SU-DHL-6 (cell line): ENCODE data around the gene PLEKHD1.

Experiments
- H2AFZ ChIP-seq: fragments of 200-600 bp; sonication (generic); 2 replicates; pipeline ENCODE4 v1.6.1; 2014; ENCODE audit warnings: low read depth, mild to moderate bottlenecking, moderate library complexity, mixed read lengths, antibody characterized with exemption, low read length; ENCODE audit not compliant: severe bottlenecking
- H3F3A ChIP-seq: fragments of 200-600 bp; shearing (Covaris generic); 2 replicates; pipeline ENCODE4 v1.6.0; 2016; ENCODE audit warnings: antibody characterized with exemption, mild to moderate bottlenecking; ENCODE audit not compliant: insufficient read depth
- H3K27ac ChIP-seq: fragments of 200-600 bp; sonication (generic); 2 replicates; pipeline ENCODE4 v1.5.1; 2016; ENCODE audit warnings: low read depth, mild to moderate bottlenecking, low read length, moderate library complexity, mixed read lengths
- H3K27me3 ChIP-seq: fragments of 200-600 bp; sonication (generic), shearing (Covaris generic); 2 replicates; pipeline ENCODE4 v1.6.0; 2014; ENCODE audit warnings: mild to moderate bottlenecking, low read length
- H3K36me3 ChIP-seq: fragments of 200-600 bp; sonication (generic); 2 replicates; pipeline ENCODE4 v1.6.1; 2014; ENCODE audit warnings: mild to moderate bottlenecking, low read length, mixed read lengths
- H3K4me2 ChIP-seq: fragments of 300-600, 200-600 bp; shearing (Covaris generic), sonication (generic); 2 replicates; pipeline ENCODE4 v1.6.0; 2014; ENCODE audit warnings: low read length, low read depth, mild to moderate bottlenecking; ENCODE audit not compliant: poor library complexity, severe bottlenecking
- H3K4me3 ChIP-seq: fragments of 200-600 bp; sonication (generic); 2 replicates; pipeline ENCODE4 v1.5.1; 2014; ENCODE audit warnings: antibody characterized with exemption, low read length, mild to moderate bottlenecking, mixed read lengths; ENCODE audit not compliant: insufficient read depth, poor library complexity, severe bottlenecking
- H3K79me2 ChIP-seq: fragments of 200-600 bp; sonication (generic); 2 replicates; pipeline ENCODE4 v1.6.1; 2014; ENCODE audit warnings: mild to moderate bottlenecking, low read length, moderate library complexity; ENCODE audit not compliant: insufficient read depth
- H3K9ac ChIP-seq: fragments of 200-600 bp; sonication (generic); 2 replicates; pipeline ENCODE4 v1.7.0; 2014; ENCODE audit warnings: mild to moderate bottlenecking, low read length
- H3K9me2 ChIP-seq: fragments of 200-600 bp; sonication (generic); replicated peaks from 2 replicates; pipeline ENCODE4 v1.6.1; 2014; ENCODE audit warnings: low read length; ENCODE audit not compliant: insufficient read depth
- H3K9me3 ChIP-seq: fragments of 200-600 bp; sonication (generic); 2 replicates; pipeline ENCODE4 v1.6.1; 2014; ENCODE audit warnings: low read length, mixed read lengths; ENCODE audit not compliant: insufficient read depth
- H4K20me1 ChIP-seq: fragments of 200-600 bp; sonication (generic); 2 replicates; pipeline ENCODE4 v1.6.1; 2014; ENCODE audit warnings: low read depth, mild to moderate bottlenecking, antibody characterized with exemption, low read length, moderate library complexity, mixed read lengths
- EZH2phosphoT487 ChIP-seq: fragments of 200-600 bp; sonication (generic), shearing (Covaris generic); conservative IDR thresholded peaks from 2 replicates; pipeline ENCODE4 v1.6.1; 2018; ENCODE audit warnings: mild to moderate bottlenecking, antibody characterized with exemption, low read length, moderate library complexity, mixed read lengths
- TF ChIP-seq, protein P1 (sequence below): fragments of 200-600 bp; sonication (generic); IDR thresholded peaks from one replicate; pipeline ENCODE4 v1.5.1; 2017; ENCODE audit warnings: antibody characterized with exemption, mild to moderate bottlenecking, low read length, moderate library complexity; ENCODE audit not compliant: insufficient read depth, poor library complexity, severe bottlenecking

PLEKHD1 gene

DNA sequence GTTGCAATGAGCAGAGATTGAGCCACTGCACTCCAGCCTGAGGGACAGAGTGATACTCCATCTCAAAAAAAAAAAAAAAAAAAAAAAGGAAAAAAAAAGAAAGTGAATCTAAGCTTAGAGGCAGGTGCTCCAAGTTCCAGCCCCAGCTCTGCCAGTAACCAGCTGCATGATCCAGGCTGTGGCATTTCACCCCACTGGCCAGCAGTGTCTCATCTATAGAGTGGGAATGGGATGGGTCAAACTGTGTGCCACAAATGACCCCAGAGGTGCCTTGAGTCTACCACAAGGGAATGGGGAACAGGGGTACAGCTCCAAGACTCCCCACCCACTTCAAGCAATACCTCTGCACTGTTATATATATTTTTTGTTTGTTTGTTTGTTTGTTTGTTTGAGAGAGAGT is 5.0 kb downstream of the PLEKHD1 start:
- no peaks in the 10 kb centered on the region for H3K9me2 ChIP-seq
- TF ChIP-seq, protein P1, sequence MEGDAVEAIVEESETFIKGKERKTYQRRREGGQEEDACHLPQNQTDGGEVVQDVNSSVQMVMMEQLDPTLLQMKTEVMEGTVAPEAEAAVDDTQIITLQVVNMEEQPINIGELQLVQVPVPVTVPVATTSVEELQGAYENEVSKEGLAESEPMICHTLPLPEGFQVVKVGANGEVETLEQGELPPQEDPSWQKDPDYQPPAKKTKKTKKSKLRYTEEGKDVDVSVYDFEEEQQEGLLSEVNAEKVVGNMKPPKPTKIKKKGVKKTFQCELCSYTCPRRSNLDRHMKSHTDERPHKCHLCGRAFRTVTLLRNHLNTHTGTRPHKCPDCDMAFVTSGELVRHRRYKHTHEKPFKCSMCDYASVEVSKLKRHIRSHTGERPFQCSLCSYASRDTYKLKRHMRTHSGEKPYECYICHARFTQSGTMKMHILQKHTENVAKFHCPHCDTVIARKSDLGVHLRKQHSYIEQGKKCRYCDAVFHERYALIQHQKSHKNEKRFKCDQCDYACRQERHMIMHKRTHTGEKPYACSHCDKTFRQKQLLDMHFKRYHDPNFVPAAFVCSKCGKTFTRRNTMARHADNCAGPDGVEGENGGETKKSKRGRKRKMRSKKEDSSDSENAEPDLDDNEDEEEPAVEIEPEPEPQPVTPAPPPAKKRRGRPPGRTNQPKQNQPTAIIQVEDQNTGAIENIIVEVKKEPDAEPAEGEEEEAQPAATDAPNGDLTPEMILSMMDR: no peak
- no peak for TF ChIP-seq EZH2phosphoT487
- H3F3A ChIP-seq: no peaks in the 10 kb centered on the region
- H2AFZ ChIP-seq: no peak overlapping the region
- no peaks in the 10 kb centered on the region for H3K9me3 ChIP-seq
- H3K4me3 ChIP-seq: no peak overlapping the region
- no peak overlapping the region for H3K9ac ChIP-seq
- H3K27me3 ChIP-seq: no peaks in the 10 kb centered on the region
- no peak overlapping the region for H3K27ac ChIP-seq
- H3K4me2 ChIP-seq: no peak overlapping the region
- no peaks in the 10 kb centered on the region for H4K20me1 ChIP-seq
- no peaks in the 10 kb centered on the region for H3K79me2 ChIP-seq
- H3K36me3 ChIP-seq: no peaks in the 10 kb centered on the region

DNA sequence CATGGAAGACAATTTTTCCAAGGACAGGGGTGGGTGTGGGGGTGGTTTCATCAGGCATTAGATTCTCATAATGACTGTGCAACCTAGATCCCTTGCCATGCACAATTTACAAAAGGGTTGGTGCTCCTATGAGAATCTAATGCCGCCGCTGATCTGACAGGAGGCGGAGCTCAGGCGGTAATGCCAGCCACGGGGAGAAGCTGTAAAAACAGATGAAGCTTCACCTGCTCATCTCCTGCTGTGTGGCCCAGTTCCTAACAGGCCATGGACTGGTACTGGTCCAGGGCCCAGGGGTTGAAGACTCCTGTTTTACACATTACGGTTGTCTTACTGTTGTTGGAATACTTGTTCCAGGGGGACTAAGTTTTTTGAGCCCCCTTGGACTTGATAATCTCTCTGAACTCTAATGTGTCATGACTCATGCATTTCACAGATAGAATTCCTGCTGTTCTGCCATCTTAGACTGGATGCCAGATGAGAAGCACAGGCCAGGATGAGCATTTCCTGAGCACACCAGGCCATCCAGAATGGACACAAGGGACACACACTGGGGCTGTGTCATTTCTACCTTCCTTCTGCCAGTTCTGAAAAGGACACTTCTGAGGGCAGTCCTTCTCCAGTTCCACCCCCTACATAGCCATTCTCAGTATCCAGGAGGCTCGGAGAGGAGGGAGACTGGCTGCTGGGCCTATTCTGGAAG is 5.8 kb downstream of the PLEKHD1 start:
- no peaks in the 10 kb centered on the region for H3K79me2 ChIP-seq
- no peaks in the 10 kb centered on the region for H4K20me1 ChIP-seq
- no peaks in the 10 kb centered on the region for H3K36me3 ChIP-seq
- no peaks in the 10 kb centered on the region for H3K9me2 ChIP-seq
- H3K27me3 ChIP-seq: no peaks in the 10 kb centered on the region
- TF ChIP-seq, protein P1: no peak
- no peak for TF ChIP-seq EZH2phosphoT487
- no peak overlapping the region for H3K4me2 ChIP-seq
- H3F3A ChIP-seq: no peaks in the 10 kb centered on the region
- H3K9ac ChIP-seq: no peak overlapping the region
- no peak overlapping the region for H3K4me3 ChIP-seq
- H3K9me3 ChIP-seq: no peaks in the 10 kb centered on the region
- H2AFZ ChIP-seq: no peak overlapping the region
- no peak overlapping the region for H3K27ac ChIP-seq

DNA sequence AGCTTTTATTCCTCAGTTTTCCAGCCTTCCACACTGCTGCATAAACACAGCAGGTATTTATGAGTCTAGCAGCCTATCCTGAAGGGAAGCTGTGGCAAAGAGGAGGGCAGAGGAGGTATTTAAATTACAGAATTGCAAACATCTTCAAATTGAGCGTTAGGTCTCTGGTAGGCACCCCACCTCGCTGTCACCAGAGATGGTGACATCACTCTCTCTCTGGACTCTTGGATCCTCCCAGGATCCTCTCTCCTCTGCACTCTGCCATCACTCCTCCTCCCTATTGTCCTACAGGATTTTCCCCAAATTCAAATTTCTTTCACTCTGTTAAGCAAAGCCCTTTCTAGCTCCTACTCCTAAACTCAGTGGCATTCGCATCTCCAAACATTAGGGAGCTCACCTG is 6.7 kb downstream of the PLEKHD1 start:
- Histone ChIP-seq H3K4me2 (no peak overlapping the region), H4K20me1 (no peaks in the 10 kb centered on the region), H3K9me2 (no peaks in the 10 kb centered on the region), H3K4me3 (no peak overlapping the region), H3K79me2 (no peaks in the 10 kb centered on the region), H3K27ac (no peak overlapping the region), H3K9me3 (no peaks in the 10 kb centered on the region), H3K27me3 (no peaks in the 10 kb centered on the region), H2AFZ (no peak overlapping the region), H3F3A (no peaks in the 10 kb centered on the region), H3K9ac (no peak overlapping the region), H3K36me3 (no peaks in the 10 kb centered on the region)
- TF ChIP-seq, protein P1: no peak
- TF ChIP-seq EZH2phosphoT487: no peak
